H1 (cell line): ENCODE measurements around the gene ODAD3. TPM values are rescaled to one million over a fixed set of nuclear protein-coding genes. Genes with fewer than 3 reads are reported as not detected.

ENCODE experiments used
- CTCF ChIA-PET: fragments of 300-600 bp; sonication (Branson Sonifier 250); formaldehyde crosslinking; loops from one replicate; lab custom pipeline; 2021; ENCODE audit not compliant: partially characterized antibody; lab: Charles Lee
- POLR2A ChIA-PET: fragments of 300-600 bp; sonication (Branson Sonifier 250); formaldehyde crosslinking; loops from one replicate; lab custom pipeline; 2021; ENCODE audit warnings: inconsistent platforms; ENCODE audit not compliant: partially characterized antibody; lab: Charles Lee
- DNase-seq, 2 experiments: peaks; one replicate each; pipeline versions ENCODE4 v3.0.0 to v3.0.0-alpha.2; 2010 to 2022; ENCODE audit warnings: low spot score in 2 of 2, low read depth in 1 of 2, mixed read lengths in 1 of 2
- FAIRE-seq: peaks from 2 replicates; lab custom pipeline; 2011; peaks lifted over from hg19 to GRCh38; lab: Jason Lieb, UNC
- H2AFZ ChIP-seq: 2 replicates; pipeline ENCODE4 v1.8.1; 2012; ENCODE audit warnings: low read length, inconsistent platforms
- H2AK5ac ChIP-seq: 2 replicates; pipeline ENCODE4 v1.6.1; 2013; ENCODE audit warnings: low read depth, low read length
- H2BK120ac ChIP-seq: replicated peaks from 2 replicates; pipeline ENCODE3; 2013; ENCODE audit warnings: low read depth, low read length, inconsistent platforms
- H2BK12ac ChIP-seq: 2 replicates; pipeline ENCODE4 v1.6.1; 2013; ENCODE audit warnings: low read depth, low read length
- H2BK15ac ChIP-seq: 2 replicates; pipeline ENCODE4 v1.6.1; 2013; ENCODE audit warnings: low read length
- H2BK20ac ChIP-seq: 2 replicates; pipeline ENCODE4 v1.6.1; 2013; ENCODE audit warnings: low read length
- H2BK5ac ChIP-seq: 2 replicates; pipeline ENCODE4 v1.6.1; 2013; ENCODE audit warnings: low read depth, low read length
- H3K14ac ChIP-seq: 2 replicates; pipeline ENCODE4 v1.6.1; 2013; ENCODE audit warnings: inconsistent platforms; ENCODE audit not compliant: insufficient read length
- H3K18ac ChIP-seq: 2 replicates; pipeline ENCODE4 v1.6.1; 2013; ENCODE audit warnings: low read length; ENCODE audit errors: extremely low read depth
- H3K23ac ChIP-seq: 2 replicates; pipeline ENCODE4 v1.6.1; 2013; ENCODE audit warnings: inconsistent platforms; ENCODE audit not compliant: insufficient read length
- H3K23me2 ChIP-seq: 2 replicates; pipeline ENCODE4 v1.6.1; 2013; ENCODE audit warnings: low read depth, low read length
- H3K27ac ChIP-seq: 2 replicates; pipeline ENCODE4 v1.6.1; 2011; ENCODE audit warnings: low read depth, low read length, inconsistent platforms
- H3K27me3 ChIP-seq, 4 experiments: replicated peaks in 1 of 4; 1 replicate in 1 of 4; 2 replicates in 3 of 4; pipeline versions ENCODE4 v1.6.1 to v1.8.1; 2011 to 2013; ENCODE audit warnings: low read length in 3 of 4, mild to moderate bottlenecking in 3 of 4, inconsistent platforms in 2 of 4, mixed read lengths in 2 of 4, moderate library complexity in 1 of 4; ENCODE audit not compliant: control insufficient read depth in 3 of 4, insufficient read depth in 3 of 4; ENCODE audit errors: extremely low read depth in 1 of 4
- H3K36me3 ChIP-seq, 4 experiments: 2 replicates each; pipeline versions ENCODE4 v1.6.1 to v1.8.1; 2011 to 2013; ENCODE audit warnings: mild to moderate bottlenecking in 4 of 4, low read length in 3 of 4, moderate library complexity in 2 of 4, control low read depth in 1 of 4, inconsistent platforms in 1 of 4; ENCODE audit not compliant: insufficient read depth in 4 of 4, control insufficient read depth in 2 of 4
- H3K4ac ChIP-seq: replicated peaks from 2 replicates; pipeline ENCODE3; 2013; ENCODE audit warnings: low read length, low read depth, mixed read lengths, inconsistent platforms; ENCODE audit not compliant: insufficient read length
- H3K4me1 ChIP-seq, 4 experiments: replicated peaks in 1 of 4; 1 replicate in 1 of 4; 2 replicates in 3 of 4; pipeline versions ENCODE4 v1.6.1 to v1.8.1; 2011 to 2013; ENCODE audit warnings: low read length in 3 of 4, inconsistent platforms in 2 of 4, mixed read lengths in 1 of 4; ENCODE audit not compliant: insufficient read depth in 4 of 4, control insufficient read depth in 3 of 4
- H3K4me2 ChIP-seq, 2 experiments: 2 replicates each; pipeline versions ENCODE4 v1.6.1 to v1.8.1; 2011 to 2013; ENCODE audit warnings: low read depth in 2 of 2, low read length in 2 of 2, control low read depth in 1 of 2, inconsistent platforms in 1 of 2, mild to moderate bottlenecking in 1 of 2; ENCODE audit not compliant: insufficient read depth in 1 of 2
- H3K4me3 ChIP-seq, 4 experiments: fragments of 200-600, 300-600 bp in 1 of 4; sonication (generic), shearing (Covaris generic), sonication (Bioruptor Twin) in 1 of 4; 2 replicates each; pipeline versions ENCODE4 v1.5.1 to v1.8.1; 2011 to 2016; ENCODE audit warnings: low read length in 4 of 4, low read depth in 3 of 4, control low read depth in 2 of 4, inconsistent platforms in 2 of 4, mild to moderate bottlenecking in 2 of 4, mixed read lengths in 1 of 4, moderate library complexity in 1 of 4; ENCODE audit not compliant: insufficient read depth in 2 of 4; ENCODE audit errors: extremely low read depth in 1 of 4
- H3K56ac ChIP-seq: replicated peaks from 2 replicates; pipeline ENCODE3; 2013; ENCODE audit warnings: low read depth, mild to moderate bottlenecking, mixed read lengths, low read length, inconsistent platforms; ENCODE audit not compliant: insufficient read length
- H3K79me1 ChIP-seq: 2 replicates; pipeline ENCODE4 v1.6.1; 2013; ENCODE audit warnings: low read depth, low read length, control low read depth
- H3K79me2 ChIP-seq, 2 experiments: 2 replicates each; pipeline versions ENCODE4 v1.6.1 to v1.8.1; 2012 to 2013; ENCODE audit warnings: low read length in 2 of 2, mild to moderate bottlenecking in 2 of 2, inconsistent platforms in 1 of 2; ENCODE audit not compliant: insufficient read depth in 2 of 2, control insufficient read depth in 1 of 2
- H3K9ac ChIP-seq, 4 experiments: replicated peaks in 1 of 4; 1 replicate in 1 of 4; 2 replicates in 3 of 4; pipeline versions ENCODE4 v1.6.1 to v1.8.1; 2011 to 2013; ENCODE audit warnings: low read depth in 3 of 4, low read length in 3 of 4, control low read depth in 2 of 4, mild to moderate bottlenecking in 2 of 4, moderate library complexity in 2 of 4, inconsistent platforms in 1 of 4; ENCODE audit errors: extremely low read depth in 1 of 4
- H3K9me3 ChIP-seq, 2 experiments: 2 replicates each; pipeline versions ENCODE4 v1.6.1 to v1.8.1; 2012 to 2013; ENCODE audit warnings: mild to moderate bottlenecking in 2 of 2, moderate library complexity in 2 of 2, control low read depth in 1 of 2, inconsistent platforms in 1 of 2, low read depth in 1 of 2, low read length in 1 of 2, mixed read lengths in 1 of 2; ENCODE audit not compliant: insufficient read depth in 2 of 2
- H4K20me1 ChIP-seq, 2 experiments: replicated peaks in 1 of 2; 2 replicates each; pipeline versions ENCODE3 to v1.8.1; 2011 to 2013; ENCODE audit warnings: inconsistent platforms in 2 of 2, low read length in 2 of 2, mild to moderate bottlenecking in 1 of 2; ENCODE audit not compliant: insufficient read depth in 2 of 2, control insufficient read depth in 1 of 2
- H4K5ac ChIP-seq: 2 replicates; pipeline ENCODE4 v1.6.1; 2013; ENCODE audit warnings: low read length, low read depth, mixed read lengths, inconsistent platforms; ENCODE audit not compliant: insufficient read length
- H4K8ac ChIP-seq: 2 replicates; pipeline ENCODE4 v1.8.0; 2013; ENCODE audit warnings: mild to moderate bottlenecking, moderate library complexity, low read length, inconsistent platforms; ENCODE audit not compliant: insufficient read depth; ENCODE audit errors: extremely low read depth
- H4K91ac ChIP-seq: replicated peaks from 2 replicates; pipeline ENCODE3; 2013; ENCODE audit warnings: low read length, mixed read lengths, inconsistent platforms; ENCODE audit not compliant: insufficient read length
- NRF1 ChIP-seq: IDR thresholded peaks from 2 replicates; pipeline ENCODE4 v1.6.1; 2011; ENCODE audit warnings: mild to moderate bottlenecking, low read depth, low read length, improper control_type of control experiment
- SP1 ChIP-seq: IDR thresholded peaks from 2 replicates; pipeline ENCODE4 v1.6.1; 2011; ENCODE audit warnings: low read depth, low read length
- SRF ChIP-seq: IDR thresholded peaks from 2 replicates; pipeline ENCODE4 v1.6.1; 2011; ENCODE audit warnings: mild to moderate bottlenecking, low read depth, low read length, moderate library complexity
- SUZ12 ChIP-seq: fragments of 200-600 bp; sonication (generic); IDR thresholded peaks from 2 replicates; pipeline ENCODE4 v1.6.1; 2012; ENCODE audit warnings: mild to moderate bottlenecking, inconsistent platforms, low read length, moderate library complexity, mixed read lengths
- WGBS, 2 experiments: shearing (Covaris generic) in 1 of 2; methylation state at CpG; one replicate each; pipeline versions ENCODE4 v1.1.6 to v1.1.7; 2013 to 2015; ENCODE audit warnings: low lambda C conversion rate in 2 of 2, mixed read lengths in 2 of 2, inconsistent platforms in 1 of 2, low coverage in 1 of 2, missing lambda C conversion rate in 1 of 2; ENCODE audit not compliant: insufficient replicate concordance in 2 of 2, insufficient coverage in 1 of 2, insufficient read length in 1 of 2; ENCODE audit errors: extremely low coverage in 1 of 2, missing lambda C conversion rate in 1 of 2; 5-methylcytosine and 5-hydroxymethylcytosine counted together
- polyA plus RNA-seq, 7 experiments: library from polyadenylated mRNA; depleted of rRNA in 3 of 7; stranded (reverse) in 5 of 7; unstranded in 2 of 7; fragments of >200 nt in 5 of 7; fragments of 200-250 nt in 2 of 7; gene quantifications; 1 replicate in 5 of 7; 2 replicates in 1 of 7; 4 replicates in 1 of 7; pipeline versions ENCODE4 v1.2.1 to v1.2.3, GENCODE V29; 2011 to 2013; ENCODE audit warnings: missing spikeins in 2 of 7, mixed read lengths in 2 of 7
- total RNA-seq: library from RNA; stranded (reverse); fragmentation: NEBNext Ultra II Directional; extraction: Animal tissue kit (Norgen Biotek cat#: 25700); gene quantifications from 2 replicates; pipeline ENCODE4 v1.2.1, GENCODE V29; 2021

ODAD3 gene
- total and polyA plus RNA-seq, 2 of the 8 experiments (the other 6 are each of a cell fraction or from before 2014, with no cell fraction given), result 2.1 to 2.2 TPM

GRCh38 chr19:11408591-11408990 lies 26.3 kb downstream of the ODAD3 start:
- H2BK20ac ChIP-seq, result no peak overlapping the region
- no peak overlapping the region for H2AK5ac ChIP-seq
- FAIRE-seq (no peak), DNase-seq (no peak)
- 90% methylated on average over 4 of the region's 4 CpGs; no CpG with 5 or more reads in 1 of the 2 experiments for WGBS, 2 experiments
- H4K8ac ChIP-seq, result no peak overlapping the region
- no peak overlapping the region for H3K4ac ChIP-seq
- H3K4me1 ChIP-seq, result peaks cover 0 to 6% (median under 1%) of the 10 kb centered on the region in 4 experiments; a peak in 4 of 7 replicates
- no peak overlapping the region for H2AFZ ChIP-seq
- H3K23me2 ChIP-seq, result peaks cover 1% of the 10 kb centered on the region; the same call in 1 of the 2 replicates
- H3K79me2 ChIP-seq, result no peaks in the 10 kb centered on the region
- no peak overlapping the region for H2BK120ac ChIP-seq
- no peak overlapping the region for H2BK12ac ChIP-seq
- TF ChIP-seq SRF, result no peak
- no peak for TF ChIP-seq NRF1
- TF ChIP-seq SP1, result no peak
- TF ChIP-seq SUZ12, result no peak
- no peak overlapping the region for H3K23ac ChIP-seq
- H3K27ac ChIP-seq, result no peak overlapping the region
- ChIA-PET CTCF (interaction anchor here (0.6 to 4.4 kb wide), 4 partner anchors 24 to 682 kb away, joined by 3 to 69 read pairs (median 3); partner anchors contain the start of gene EPOR), POLR2A (interaction anchor here (1.0 to 3.9 kb wide), 3 partner anchors 9 to 27 kb away, joined by 3 to 22 read pairs (median 3); partner anchors contain the start of genes ODAD3, PRKCSH and RGL3)
- H3K18ac ChIP-seq, result no peak overlapping the region
- H4K91ac ChIP-seq, result no peak overlapping the region
- H4K20me1 ChIP-seq, result peaks cover 0 to 2% of the 10 kb centered on the region in 2 experiments
- no peak overlapping the region for H3K14ac ChIP-seq
- no peak overlapping the region for H3K56ac ChIP-seq
- no peak overlapping the region for H3K4me2 ChIP-seq
- H3K4me3 ChIP-seq, result no peak overlapping the region
- H4K5ac ChIP-seq, result no peak overlapping the region
- H3K27me3 ChIP-seq, result no peaks in the 10 kb centered on the region
- H2BK5ac ChIP-seq, result no peak overlapping the region
- H3K79me1 ChIP-seq, result no peaks in the 10 kb centered on the region
- peaks cover 0 to 10% (median 1%) of the 10 kb centered on the region in 4 experiments; a peak in 5 of 8 replicates for H3K36me3 ChIP-seq
- no peak overlapping the region for H3K9ac ChIP-seq
- no peak overlapping the region for H2BK15ac ChIP-seq
- no peaks in the 10 kb centered on the region for H3K9me3 ChIP-seq
